Small intestine (tissue), 7 donors: ENCODE data around the gene GPBAR1. TPM values are rescaled to one million over a fixed set of nuclear protein-coding genes. Genes with fewer than 3 reads are reported as not detected.
"Not testable (repeated sequence)": the region's sequence is repeated elsewhere in the genome, so short reads cannot be mapped to it uniquely, and the experiment has no call there.

Experiments
- DNase-seq, 2 donors: peaks; one replicate each; pipeline versions ENCODE4 v3.0.0 to v3.0.0-alpha.2; 2013
- FAIRE-seq: peaks from 2 replicates; lab custom pipeline; 2012; peaks lifted over from hg19 to GRCh38; lab: Jason Lieb, UNC
- H3K27ac ChIP-seq, 3 donors: one replicate each; pipeline ENCODE4 v1.5.1; 2013; ENCODE audit warnings: low read length in 2 of 3, mild to moderate bottlenecking in 2 of 3, control low read depth in 1 of 3, inconsistent platforms in 1 of 3, low read depth in 1 of 3, moderate library complexity in 1 of 3
- H3K27me3 ChIP-seq, 3 donors: one replicate each; pipeline ENCODE4 v1.6.1; 2013; ENCODE audit warnings: low read length in 3 of 3, inconsistent platforms in 1 of 3; ENCODE audit not compliant: control insufficient read depth in 3 of 3, insufficient read depth in 3 of 3
- H3K36me3 ChIP-seq, 3 donors: one replicate each; pipeline ENCODE4 v1.6.1; 2013; ENCODE audit warnings: low read length in 3 of 3, inconsistent platforms in 1 of 3, low read depth in 1 of 3, mild to moderate bottlenecking in 1 of 3, moderate library complexity in 1 of 3; ENCODE audit not compliant: control insufficient read depth in 3 of 3, insufficient read depth in 2 of 3
- H3K4me1 ChIP-seq, 3 donors: one replicate each; pipeline ENCODE4 v1.6.1; 2013; ENCODE audit warnings: low read length in 2 of 3, inconsistent platforms in 1 of 3, low read depth in 1 of 3, mild to moderate bottlenecking in 1 of 3, moderate library complexity in 1 of 3; ENCODE audit not compliant: control insufficient read depth in 3 of 3, insufficient read depth in 2 of 3
- H3K4me3 ChIP-seq, 3 donors: one replicate each; pipeline ENCODE4 v1.5.1; 2013; ENCODE audit warnings: low read length in 3 of 3, control low read depth in 1 of 3, inconsistent platforms in 1 of 3, low read depth in 1 of 3, mild to moderate bottlenecking in 1 of 3, moderate library complexity in 1 of 3
- H3K9me3 ChIP-seq, 2 donors: one replicate each; pipeline ENCODE4 v1.6.1; 2013; ENCODE audit warnings: low read depth in 1 of 2, low read length in 1 of 2; ENCODE audit not compliant: control insufficient read depth in 2 of 2, insufficient read depth in 1 of 2
- WGBS, 3 donors: extraction: QIAGEN DNeasy Blood & Tissue Kit; methylation state at CpG; one replicate each; pipeline ENCODE4 v1.1.7; 2013; 5-methylcytosine and 5-hydroxymethylcytosine counted together
- polyA plus RNA-seq, 4 donors: library from polyadenylated mRNA; stranded (reverse) in 3 of 4; unstranded in 1 of 4; fragments of 200-250 nt in 3 of 4; fragments of 120-200 nt in 1 of 4; gene quantifications; one replicate each; pipeline versions ENCODE4 v1.2.1 to v1.2.3, GENCODE V29; 2013
- donor health status: healthy with polysubstance abuse.
- donor health status: control.
- donor health status: control.
- donor health status: Bipolar disorder and iron deficiency.
- donor health status: healthy.

GPBAR1 gene
- polyA plus RNA-seq, 4 donors: 1.3 to 3.9 (median 1.6) TPM

DNA sequence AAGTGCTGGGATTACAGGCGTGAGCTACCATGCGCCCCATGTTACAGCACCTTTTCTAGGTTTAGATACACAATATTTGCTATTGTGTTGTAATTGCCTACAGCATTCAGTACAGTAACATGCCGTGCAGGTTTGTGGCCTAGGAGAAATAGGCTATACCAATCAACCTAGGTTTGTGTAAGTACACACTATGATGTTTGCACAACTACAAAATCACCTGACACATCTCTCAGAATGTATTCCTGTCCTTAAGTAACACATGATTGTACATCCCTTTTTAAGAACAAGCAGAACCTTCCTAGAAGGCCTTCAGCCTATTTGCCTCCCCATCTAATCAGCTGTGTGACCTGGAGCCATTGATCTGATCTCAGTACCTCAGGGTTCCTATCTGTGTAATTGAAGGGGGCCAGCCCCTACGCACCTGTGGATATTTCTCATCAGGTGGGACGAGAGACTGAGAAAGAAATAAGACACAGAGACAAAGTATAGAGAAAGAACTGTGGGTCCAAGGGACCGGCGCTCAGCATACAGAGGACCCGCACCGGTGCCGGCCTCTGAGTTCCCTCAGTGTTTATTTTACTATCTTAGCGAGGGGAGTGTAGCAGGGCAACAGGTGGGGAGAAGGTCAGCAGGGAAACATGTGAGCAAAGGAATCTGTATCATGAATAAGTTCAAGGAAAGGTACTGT lies 50.2 kb downstream of the GPBAR1 start:
- Histone ChIP-seq H3K36me3 (no peaks in the 10 kb centered on the region), H3K9me3 (no peaks in the 10 kb centered on the region), H3K27ac (peak overlapping the region; percentile 69 to 98 (median 73)), H3K4me1 (peaks cover 0 to 47% (median 4%) of the 10 kb centered on the region in 3 donors), H3K27me3 (no peaks in the 10 kb centered on the region), H3K4me3 (no peak overlapping the region)
- FAIRE-seq (no peak), DNase-seq (peak; percentile 32 to 71)
- 39 to 70% (median 49%) methylated on average over 11 of the region's 11 CpGs for WGBS, 3 donors

DNA sequence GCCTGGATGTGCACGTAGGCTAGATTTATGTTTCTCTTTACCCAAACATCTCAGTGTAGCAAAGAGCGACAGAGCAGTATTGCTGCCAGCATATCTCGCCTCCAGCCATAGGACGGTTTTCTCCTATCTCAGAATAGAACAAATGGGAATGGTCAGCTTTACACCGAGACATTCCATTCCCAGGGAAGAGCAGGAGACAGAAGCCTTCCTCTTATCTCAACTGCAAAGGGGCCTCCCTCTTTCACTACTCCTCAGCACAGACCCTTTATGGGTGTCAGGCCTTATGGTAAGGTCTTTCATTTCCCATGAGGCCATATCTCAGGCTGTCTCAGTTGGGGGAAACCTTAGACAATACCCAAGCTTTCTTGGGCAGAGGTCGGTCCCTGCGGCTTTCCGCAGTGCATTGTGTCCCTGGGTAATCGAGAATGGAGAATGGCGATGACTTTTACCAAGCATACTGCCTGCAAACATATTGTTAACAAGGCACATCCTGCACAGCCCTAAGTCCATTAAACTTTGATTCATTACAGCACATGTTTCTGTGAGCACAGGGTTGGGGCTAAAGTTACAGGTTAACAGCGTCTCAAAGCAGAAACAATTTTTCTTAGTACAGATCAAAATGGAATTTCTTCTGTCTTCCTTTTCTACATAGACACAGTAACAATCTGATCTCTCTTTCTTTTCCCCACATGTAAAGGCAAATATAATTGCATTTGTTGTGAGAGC lies 50.9 kb downstream of the GPBAR1 start:
- H3K27ac ChIP-seq: peak overlapping the region; percentile 69 to 98 (median 73)
- peak in 1 of 2 donors; percentile 81 for DNase-seq
- not testable (repeated sequence) for H3K9me3 ChIP-seq, FAIRE-seq, H3K36me3 ChIP-seq, H3K4me3 ChIP-seq, H3K27me3 ChIP-seq
- H3K4me1 ChIP-seq: peaks cover 0 to 46% (median 2%) of the 10 kb centered on the region in 3 donors
- 15 to 56% (median 43%) methylated on average over 11 of the region's 11 CpGs for WGBS, 3 donors

GRCh38 chr2:218312267-218312756 lies 51.5 kb downstream of the GPBAR1 start:
- peak overlapping the region; percentile 61 to 98 (median 68) for H3K27ac ChIP-seq
- WGBS, 3 donors: 0 to 34% (median 32%) methylated on average over 2 of the region's 2 CpGs
- no peak for FAIRE-seq
- no peaks in the 10 kb centered on the region for H3K36me3 ChIP-seq
- peaks cover 0 to 49% (median 2%) of the 10 kb centered on the region in 3 donors for H3K4me1 ChIP-seq
- no peaks in the 10 kb centered on the region for H3K9me3 ChIP-seq
- DNase-seq: peak; percentile 83 to 95
- no peak overlapping the region for H3K4me3 ChIP-seq
- no peaks in the 10 kb centered on the region for H3K27me3 ChIP-seq

DNA sequence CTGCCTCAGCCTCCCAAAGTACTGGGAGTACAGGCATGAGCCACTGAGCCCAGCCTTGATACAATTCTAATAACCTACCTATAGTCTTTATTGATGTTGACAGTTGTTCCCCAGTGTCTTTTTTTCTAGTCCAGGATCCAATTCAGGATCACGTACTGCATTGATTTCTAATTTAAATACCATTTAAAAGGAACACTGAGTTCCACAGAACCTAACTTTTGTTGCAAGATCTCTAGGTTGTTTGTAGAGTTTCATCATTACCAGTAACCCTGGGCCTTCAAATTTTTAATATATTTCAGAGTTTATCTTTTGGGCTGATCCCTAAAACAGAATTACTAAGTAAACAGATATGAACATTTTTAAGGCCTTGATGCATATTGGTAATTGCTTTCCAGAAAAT lies 52.5 kb downstream of the GPBAR1 start:
- Histone ChIP-seq H3K4me1 (peaks cover 0 to 50% (median 2%) of the 10 kb centered on the region in 3 donors), H3K4me3 (no peak overlapping the region), H3K27ac (peak overlapping the region in 1 of 3 donors; percentile 98), H3K9me3 (no peaks in the 10 kb centered on the region), H3K27me3 (no peaks in the 10 kb centered on the region), H3K36me3 (no peaks in the 10 kb centered on the region)
- 72 to 93% (median 88%) methylated on average over 1 of the region's 1 CpG for WGBS, 3 donors
- no peak for FAIRE-seq
- DNase-seq: no peak

Other genes with a start within 250 kb of the GPBAR1 start
- under 1 TPM in 3 of 4 donors, not detected in 1; 0.22 to 0.25 (median 0.24) TPM for gene RUFY4, start 191.8 kb upstream of the GPBAR1 start, polyA plus RNA-seq
- under 1 TPM in 3 of 4 donors, not detected in 1; 0.04 to 0.45 (median 0.07) TPM for gene CXCR2, start 135.0 kb upstream of the GPBAR1 start, polyA plus RNA-seq
- under 1 TPM in 2 of 4 donors, not detected in 2; 0.03 to 0.22 TPM for gene CXCR1, start 94.1 kb upstream of the GPBAR1 start, polyA plus RNA-seq
- 100 to 1,000 TPM; 242 to 300 (median 270) TPM for gene ARPC2, start 43.8 kb upstream of the GPBAR1 start, polyA plus RNA-seq
- gene AAMP, start 9.1 kb downstream of the GPBAR1 start, polyA plus RNA-seq: 100 to 1,000 TPM; 101 to 134 (median 118) TPM
- 100 to 1,000 TPM in 2 of 4 donors, 10 to 100 TPM in 2; 88.4 to 137 (median 104) TPM for gene PNKD, start 9.5 kb downstream of the GPBAR1 start, polyA plus RNA-seq
- gene TMBIM1, start 31.5 kb downstream of the GPBAR1 start, polyA plus RNA-seq: 100 to 1,000 TPM; 112 to 328 (median 155) TPM
- gene CATIP, start 95.8 kb downstream of the GPBAR1 start, polyA plus RNA-seq: under 1 TPM in 2 of 4 donors, not detected in 2; 0.09 to 0.18 TPM
- 1 to 10 TPM in 2 of 4 donors, under 1 TPM in 2; 0.54 to 8.4 (median 2.0) TPM for gene SLC11A1, start 121.3 kb downstream of the GPBAR1 start, polyA plus RNA-seq
- 100 to 1,000 TPM in 3 of 4 donors, 10 to 100 TPM in 1; 94.3 to 181 (median 127) TPM for gene CTDSP1, start 138.9 kb downstream of the GPBAR1 start, polyA plus RNA-seq
- 100 to 1,000 TPM; 247 to 678 (median 313) TPM for gene VIL1, start 158.1 kb downstream of the GPBAR1 start, polyA plus RNA-seq